B cell (primary cell): ENCODE data around the gene VPS8.

Experiments
- CTCF ChIP-seq: fragments of 200-600 bp; IDR thresholded peaks from one replicate; pipeline ENCODE4 v1.8.0; 2022; ENCODE audit warnings: antibody characterized with exemption, mild to moderate bottlenecking
- EZH2 ChIP-seq: IDR thresholded peaks from 2 replicates; pipeline ENCODE4 v1.6.1; 2012; ENCODE audit warnings: borderline replicate concordance, low read depth, mild to moderate bottlenecking, moderate library complexity, low read length; ENCODE audit not compliant: insufficient read depth, poor library complexity, severe bottlenecking

GRCh38 chr3:184805351-184806038 lies 6.5 kb upstream of the VPS8 start:
- no peak for TF ChIP-seq CTCF
- TF ChIP-seq EZH2, result no peak
